Activated T-helper 1 cell treated with anti-CD3 and anti-CD28 coated beads, Interleukin-12 subunit alpha, Interleukin-12 subunit beta, Interleukin-2, Interleukin-4 antibody, amounts not matched to agents 30 ng/mL and 10 ng/mL and 1 ng/mL, durations not matched to agents 14 hours and 24 hours and 36 hours (primary cell): ENCODE measurements around the gene GMPS. TPM values are rescaled to one million over a fixed set of nuclear protein-coding genes. Genes with fewer than 3 reads are reported as not detected.

Experiments used
- DNase-seq: peaks from one replicate; pipeline ENCODE4 v3.0.0; 2021; ENCODE audit warnings: low spot score
- H3K27ac Mint-ChIP-seq: one replicate; pipeline ENCODE4 v1.8.0; 2021; ENCODE audit warnings: mild to moderate bottlenecking, mixed read lengths
- H3K27me3 Mint-ChIP-seq: one replicate; pipeline ENCODE4 v1.8.0; 2022; ENCODE audit warnings: mild to moderate bottlenecking, moderate library complexity, mixed read lengths; ENCODE audit not compliant: insufficient read depth
- H3K36me3 Mint-ChIP-seq: one replicate; pipeline ENCODE4 v1.8.0; 2021; ENCODE audit warnings: low read depth, mixed read lengths
- H3K4me1 Mint-ChIP-seq: one replicate; pipeline ENCODE4 v1.8.0; 2021; ENCODE audit warnings: low read depth, mixed read lengths
- H3K4me3 Mint-ChIP-seq: one replicate; pipeline ENCODE4 v1.8.0; 2021; ENCODE audit warnings: mild to moderate bottlenecking, moderate library complexity, mixed read lengths
- H3K9me3 Mint-ChIP-seq: one replicate; pipeline ENCODE4 v1.8.0; 2021; ENCODE audit warnings: mixed read lengths
- intact Hi-C: fragments of 100-400 bp; cut with micrococcal nuclease; formaldehyde crosslinking; loops from one replicate; pipeline ENCODE4 v1.15.1; 2024
- total RNA-seq: library from RNA; stranded (reverse); gene quantifications from 2 replicates; pipeline ENCODE4 v1.2.3, GENCODE V29; 2022

GMPS gene
- total RNA-seq, 1 donor from 2014 or later = 131 TPM

DNA sequence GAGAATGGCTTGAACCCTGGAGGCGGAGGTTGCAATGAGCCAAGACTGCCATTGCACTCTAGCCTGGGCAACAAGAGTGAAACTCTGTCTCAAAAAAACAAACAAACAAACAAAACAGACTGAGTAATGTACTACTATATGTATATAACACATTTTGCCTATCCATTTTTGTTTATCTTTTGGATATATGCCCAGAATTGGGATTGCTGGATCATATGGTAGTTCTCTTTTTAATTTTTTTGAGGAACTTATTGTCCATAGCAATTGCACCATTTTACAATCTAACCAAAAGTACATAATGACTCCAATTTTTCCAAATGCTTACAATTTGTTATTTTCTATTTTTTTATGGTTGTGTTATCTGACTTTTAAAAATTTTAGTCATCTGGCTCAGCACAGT is 47.3 kb downstream of the GMPS start:
- H3K4me1 Mint-ChIP-seq = no peaks in the 10 kb centered on the region
- intact Hi-C loops = no loop called here
- peaks cover 37% of the 10 kb centered on the region for H3K36me3 Mint-ChIP-seq

DNA sequence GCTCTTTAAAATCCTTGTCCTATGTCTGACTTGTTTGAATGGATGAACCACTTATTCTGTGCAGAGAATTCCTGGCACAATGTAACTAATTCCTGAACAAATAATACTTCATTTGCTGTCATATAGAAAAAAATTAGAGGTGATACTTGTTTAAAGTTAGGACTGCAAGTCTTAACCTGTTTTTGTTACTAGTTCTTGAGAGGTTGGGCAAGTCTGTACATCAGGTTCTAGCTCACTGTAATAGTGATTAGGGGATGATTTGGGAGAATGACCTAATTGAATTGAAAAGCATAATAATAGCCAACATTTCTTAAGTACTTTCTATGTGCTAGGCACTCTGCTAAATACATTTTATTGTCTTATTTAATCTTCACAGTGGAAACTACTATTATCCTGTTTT is 49.3 kb downstream of the GMPS start:
- H3K36me3 Mint-ChIP-seq = peaks cover 35% of the 10 kb centered on the region
- H3K27ac Mint-ChIP-seq = no peak overlapping the region
- no peaks in the 10 kb centered on the region for H3K9me3 Mint-ChIP-seq
- no peaks in the 10 kb centered on the region for H3K4me1 Mint-ChIP-seq
- no peak for DNase-seq
- intact Hi-C loops = loop anchor here (5.0 kb wide), 1 partner anchor 112 kb away; the partner anchor contains the start of gene C3orf33
- no peak overlapping the region for H3K4me3 Mint-ChIP-seq
- no peaks in the 10 kb centered on the region for H3K27me3 Mint-ChIP-seq

More for the DNA sequence above, 47.3 kb downstream of the GMPS start:
- no peak for DNase-seq
- Mint-ChIP-seq H3K27ac (no peak overlapping the region), H3K27me3 (no peaks in the 10 kb centered on the region), H3K9me3 (no peaks in the 10 kb centered on the region), H3K4me3 (no peak overlapping the region)

DNA sequence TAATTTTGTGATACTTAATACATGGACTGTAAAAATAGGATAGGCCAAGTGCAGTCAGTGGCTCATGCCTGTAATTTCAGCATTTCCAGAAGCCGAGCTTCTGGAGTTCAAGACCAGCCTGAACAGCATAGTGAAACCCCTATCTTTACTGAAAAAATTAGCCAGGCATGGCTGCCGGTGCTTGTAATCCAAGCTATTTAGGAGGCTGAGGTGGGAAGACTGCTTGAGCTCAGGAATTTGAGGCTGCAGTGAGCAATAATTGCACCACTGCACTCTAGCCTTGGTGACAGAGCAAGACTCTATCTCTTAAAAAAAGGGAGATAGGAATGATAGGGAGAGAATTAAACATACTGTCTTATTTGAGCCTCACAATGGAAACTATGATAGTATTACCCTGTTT is 51.0 kb downstream of the GMPS start:
- intact Hi-C loops = loop anchor here (5.0 kb wide), 1 partner anchor 114 kb away; the partner anchor contains the start of gene C3orf33
- no peak overlapping the region for H3K27ac Mint-ChIP-seq
- no peaks in the 10 kb centered on the region for H3K9me3 Mint-ChIP-seq
- DNase-seq = no peak
- no peaks in the 10 kb centered on the region for H3K27me3 Mint-ChIP-seq
- H3K36me3 Mint-ChIP-seq = peaks cover 31% of the 10 kb centered on the region
- no peak overlapping the region for H3K4me3 Mint-ChIP-seq
- no peaks in the 10 kb centered on the region for H3K4me1 Mint-ChIP-seq

DNA sequence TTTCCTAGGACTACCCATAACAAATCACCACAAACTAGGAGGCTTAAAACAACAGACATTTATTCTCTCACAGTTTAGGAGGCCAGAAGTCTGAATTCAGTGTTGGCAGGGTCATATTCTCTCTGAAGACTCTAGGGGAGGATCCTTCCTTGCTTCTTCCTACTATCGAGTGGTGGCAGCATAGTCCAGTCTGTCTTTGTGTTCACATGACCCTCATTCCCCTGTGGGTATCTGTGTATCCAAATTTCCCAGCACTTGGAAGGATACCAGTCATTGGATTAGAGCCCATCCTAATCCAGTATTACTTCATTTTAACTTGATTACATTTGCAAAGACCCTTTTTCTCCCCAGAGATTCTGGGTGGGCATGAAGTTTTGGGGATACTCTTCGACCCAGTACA is 63.8 kb downstream of the GMPS start:
- H3K9me3 Mint-ChIP-seq = no peaks in the 10 kb centered on the region
- intact Hi-C loops = no loop called here
- H3K4me3 Mint-ChIP-seq = no peak overlapping the region
- H3K27ac Mint-ChIP-seq = no peak overlapping the region
- H3K36me3 Mint-ChIP-seq = peaks cover 32% of the 10 kb centered on the region
- no peaks in the 10 kb centered on the region for H3K4me1 Mint-ChIP-seq
- no peak for DNase-seq
- H3K27me3 Mint-ChIP-seq = no peaks in the 10 kb centered on the region

DNA sequence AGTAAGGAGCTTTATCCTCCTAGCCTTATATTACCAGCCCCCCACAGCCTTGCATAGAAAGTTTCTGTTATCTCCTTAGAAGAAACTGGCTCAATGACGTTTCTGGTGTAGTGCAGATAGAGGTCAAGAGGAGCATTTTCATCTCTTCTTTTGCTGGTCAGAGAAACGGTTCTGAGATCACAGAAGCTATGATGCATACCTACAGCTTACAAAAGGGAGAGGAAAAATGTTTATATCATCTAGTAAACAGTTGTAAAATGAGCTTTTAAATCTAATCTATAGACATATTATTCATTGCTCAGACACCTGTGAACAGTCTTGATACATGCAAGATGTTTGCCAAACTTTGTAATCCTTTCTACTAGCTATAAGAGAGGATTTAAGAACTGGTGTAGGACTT is 68.0 kb downstream of the GMPS start:
- no peaks in the 10 kb centered on the region for H3K4me1 Mint-ChIP-seq
- no peaks in the 10 kb centered on the region for H3K9me3 Mint-ChIP-seq
- H3K27me3 Mint-ChIP-seq = no peaks in the 10 kb centered on the region
- no peak for DNase-seq
- H3K27ac Mint-ChIP-seq = no peak overlapping the region
- peaks cover 34% of the 10 kb centered on the region for H3K36me3 Mint-ChIP-seq
- H3K4me3 Mint-ChIP-seq = no peak overlapping the region
- intact Hi-C loops = no loop called here

DNA sequence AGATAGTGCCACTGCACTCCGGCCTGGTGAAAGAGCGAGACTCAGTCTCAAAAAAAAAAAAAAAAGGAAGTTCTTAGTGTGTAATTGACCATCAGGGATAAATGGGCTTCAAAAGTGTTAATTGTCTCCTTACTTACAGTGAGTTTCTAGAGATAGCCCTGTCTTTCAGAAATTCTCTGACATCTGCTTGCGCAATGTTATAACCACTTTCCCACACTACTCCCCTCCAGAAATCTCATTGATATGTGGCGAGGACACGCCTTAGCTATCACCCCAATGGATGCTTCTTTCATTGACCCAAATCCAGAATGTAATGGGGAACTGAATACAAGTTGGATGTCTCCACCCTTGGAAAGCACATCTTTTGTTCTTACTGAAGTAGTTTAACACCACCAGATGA is 70.9 kb downstream of the GMPS start:
- no peaks in the 10 kb centered on the region for H3K4me1 Mint-ChIP-seq
- no peak overlapping the region for H3K27ac Mint-ChIP-seq
- H3K36me3 Mint-ChIP-seq = peaks cover 26% of the 10 kb centered on the region
- no peak overlapping the region for H3K4me3 Mint-ChIP-seq
- no peaks in the 10 kb centered on the region for H3K27me3 Mint-ChIP-seq
- intact Hi-C loops = no loop called here
- no peaks in the 10 kb centered on the region for H3K9me3 Mint-ChIP-seq
- DNase-seq = no peak

DNA sequence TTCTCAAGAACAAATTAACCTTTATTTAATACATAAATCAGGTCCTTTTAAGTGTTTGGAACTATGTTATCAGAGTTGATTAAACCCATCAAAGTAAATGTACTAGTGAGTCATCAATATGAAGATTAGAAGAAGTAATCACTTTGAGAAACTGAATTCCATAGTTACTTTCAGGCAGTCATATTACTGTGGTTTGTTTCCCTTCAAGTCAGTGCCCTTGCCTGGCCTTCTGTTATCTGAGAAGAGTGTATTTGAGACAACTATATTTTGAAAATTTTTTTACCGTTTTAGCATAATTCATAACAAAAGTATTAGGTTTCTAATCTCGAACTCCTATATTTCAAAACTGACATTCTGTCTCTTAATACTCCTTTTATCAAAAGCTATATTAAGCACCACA is 73.6 kb downstream of the GMPS start:
- no peak for DNase-seq
- no peaks in the 10 kb centered on the region for H3K27me3 Mint-ChIP-seq
- no peak overlapping the region for H3K4me3 Mint-ChIP-seq
- H3K36me3 Mint-ChIP-seq = peaks cover 13% of the 10 kb centered on the region
- intact Hi-C loops = no loop called here
- H3K9me3 Mint-ChIP-seq = no peaks in the 10 kb centered on the region
- H3K27ac Mint-ChIP-seq = no peak overlapping the region
- no peaks in the 10 kb centered on the region for H3K4me1 Mint-ChIP-seq

DNA sequence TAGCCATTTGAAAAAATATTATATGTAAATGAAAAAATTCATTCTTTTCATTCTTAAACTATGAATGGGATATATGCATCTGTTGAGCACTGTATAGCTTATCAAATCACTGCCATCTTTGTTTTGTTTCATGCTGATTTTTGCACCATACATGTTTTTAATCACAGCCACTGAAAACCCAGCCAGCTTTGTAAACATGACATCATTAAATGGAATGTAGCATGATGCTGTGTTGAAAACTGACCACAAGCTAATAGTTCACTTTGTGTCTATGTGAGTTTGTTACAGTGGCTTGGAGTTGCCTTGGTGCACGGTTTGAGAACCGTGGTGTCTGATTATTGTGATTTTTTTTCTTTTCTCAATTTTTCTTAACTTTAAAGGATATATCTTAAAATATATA is 75.7 kb downstream of the GMPS start:
- Mint-ChIP-seq H3K4me3 (no peak overlapping the region), H3K27ac (no peak overlapping the region), H3K4me1 (no peaks in the 10 kb centered on the region), H3K36me3 (peaks cover 7% of the 10 kb centered on the region), H3K27me3 (no peaks in the 10 kb centered on the region), H3K9me3 (no peaks in the 10 kb centered on the region)
- no peak for DNase-seq
- intact Hi-C loops = no loop called here

DNA sequence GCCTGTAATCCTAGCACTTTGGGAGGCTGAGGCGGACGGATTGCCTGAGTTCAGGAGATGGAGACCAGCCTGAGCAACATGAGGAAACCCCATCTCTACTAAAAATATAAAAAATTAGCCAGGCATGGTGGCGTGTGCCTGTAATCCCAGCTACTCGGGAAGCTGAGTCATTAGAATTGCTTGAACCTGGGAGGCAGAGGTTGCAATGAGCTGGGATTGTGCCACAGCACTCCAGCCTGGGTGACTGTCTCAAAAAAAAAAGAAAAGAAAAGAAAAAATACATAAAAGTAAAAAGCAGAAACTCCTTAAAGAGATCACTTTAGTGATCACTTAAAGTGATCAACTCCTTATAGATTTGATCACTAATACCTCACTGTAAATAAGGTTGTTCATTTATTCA is 78.0 kb downstream of the GMPS start:
- no peak overlapping the region for H3K27ac Mint-ChIP-seq
- H3K4me3 Mint-ChIP-seq = no peak overlapping the region
- no peaks in the 10 kb centered on the region for H3K27me3 Mint-ChIP-seq
- DNase-seq = no peak
- H3K36me3 Mint-ChIP-seq = peaks cover 2% of the 10 kb centered on the region
- intact Hi-C loops = no loop called here
- no peaks in the 10 kb centered on the region for H3K4me1 Mint-ChIP-seq
- no peaks in the 10 kb centered on the region for H3K9me3 Mint-ChIP-seq

DNA sequence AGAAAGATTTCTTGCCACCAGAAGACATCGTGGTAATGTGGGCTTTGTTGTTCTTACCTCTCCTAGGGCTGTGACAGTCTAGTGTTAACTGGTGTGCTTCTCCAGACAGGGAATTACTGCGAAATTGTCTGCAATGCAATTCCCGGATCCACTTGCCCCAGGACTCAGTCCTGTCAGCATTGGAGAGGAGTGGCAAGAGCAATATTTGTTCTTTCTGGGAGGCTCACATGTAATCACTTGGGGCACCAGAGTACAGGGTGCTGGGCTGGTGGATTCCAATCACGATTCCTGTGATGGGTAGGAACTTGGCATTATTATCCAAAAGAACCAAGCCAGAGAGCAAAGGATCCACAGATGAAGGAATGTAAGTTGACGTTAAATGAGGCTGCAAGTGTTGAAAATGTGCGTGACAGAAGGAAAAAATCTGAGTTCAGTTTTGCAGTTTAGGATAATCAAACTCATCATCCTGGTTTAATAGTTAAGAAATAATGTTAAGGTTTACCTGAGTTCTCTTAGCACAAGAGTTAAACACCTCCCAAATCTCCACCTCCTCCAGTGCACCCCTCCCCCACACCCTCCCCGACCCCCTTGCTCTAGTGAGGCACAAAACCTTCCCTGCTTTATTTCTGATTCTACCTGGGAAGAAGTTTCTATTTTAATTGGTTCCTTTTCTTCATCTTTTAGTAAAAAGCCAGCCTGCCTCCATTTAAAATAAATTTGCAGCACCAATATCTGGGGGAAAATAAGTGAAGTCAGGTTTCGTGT is 79.2 kb downstream of the GMPS start:
- Mint-ChIP-seq H3K27me3 (no peaks in the 10 kb centered on the region), H3K4me3 (no peak overlapping the region), H3K36me3 (no peaks in the 10 kb centered on the region), H3K4me1 (no peaks in the 10 kb centered on the region), H3K27ac (no peak overlapping the region), H3K9me3 (no peaks in the 10 kb centered on the region)
- intact Hi-C loops = no loop called here
- DNase-seq = no peak

DNA sequence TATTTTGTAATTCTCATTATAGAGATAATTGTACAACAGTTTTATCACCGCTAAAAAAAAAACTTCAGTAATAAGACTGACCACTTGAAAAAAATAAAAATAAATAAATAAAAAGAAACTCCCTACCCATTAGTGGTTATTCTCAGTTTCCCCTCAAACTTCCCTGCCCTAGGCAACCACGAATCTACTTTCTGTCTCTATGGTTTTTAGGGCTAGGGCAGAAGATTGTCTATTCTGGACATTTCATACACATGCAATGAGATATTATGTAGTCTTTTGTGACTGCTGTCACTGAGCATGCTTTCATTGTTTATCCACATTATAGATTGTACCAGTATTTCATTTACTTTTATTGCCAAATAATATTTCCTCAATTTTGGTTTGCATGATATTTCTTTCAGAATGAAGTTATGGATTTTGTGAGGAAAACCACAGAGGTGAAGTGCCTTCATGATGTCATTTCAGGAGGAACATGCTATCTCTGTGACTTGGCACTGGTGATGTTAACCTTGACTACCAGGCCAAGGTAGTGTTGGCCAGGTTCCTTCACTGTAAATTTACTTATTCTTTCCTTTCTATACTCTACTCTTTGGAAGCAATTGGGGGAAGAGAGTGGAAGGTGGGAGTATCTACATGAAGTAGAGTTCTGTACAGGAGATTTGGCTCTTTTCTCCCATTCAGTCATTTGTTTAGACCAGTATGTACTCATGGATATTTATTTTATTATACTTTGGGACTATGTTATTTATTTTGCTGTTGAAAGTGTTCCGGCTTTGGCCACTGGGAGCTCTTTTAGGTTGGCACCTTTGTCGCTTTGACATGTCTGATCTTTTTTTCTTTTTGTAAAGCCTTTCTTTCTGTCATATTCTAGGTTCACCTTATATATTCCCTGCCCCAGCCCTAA is 86.3 kb downstream of the GMPS start:
- Mint-ChIP-seq H3K9me3 (no peaks in the 10 kb centered on the region), H3K4me1 (no peaks in the 10 kb centered on the region), H3K27ac (no peak overlapping the region), H3K4me3 (no peak overlapping the region), H3K27me3 (no peaks in the 10 kb centered on the region), H3K36me3 (no peaks in the 10 kb centered on the region)
- intact Hi-C loops = no loop called here
- no peak for DNase-seq

DNA sequence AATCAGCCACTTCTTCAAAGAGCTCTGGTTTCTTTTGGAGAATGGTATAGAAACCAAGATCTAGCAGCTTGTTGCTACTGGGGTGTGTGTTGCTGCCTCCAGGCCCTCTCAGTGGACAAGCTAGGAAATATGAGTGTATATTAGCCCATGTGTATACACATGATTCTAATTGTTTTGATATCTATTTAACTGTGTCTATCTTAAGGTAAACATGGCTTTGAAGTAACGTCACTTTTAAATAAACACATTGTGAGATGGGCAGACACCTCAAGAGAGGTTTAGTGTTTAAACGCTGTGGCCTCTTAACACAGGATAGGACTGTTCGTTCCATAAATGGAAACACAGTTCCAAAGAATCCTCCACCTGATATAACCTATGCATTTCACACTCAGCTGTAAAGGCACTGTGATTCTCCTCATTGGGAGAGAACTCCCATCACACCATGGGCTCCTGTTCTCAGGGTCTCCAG is 87.0 kb downstream of the GMPS start:
- Mint-ChIP-seq H3K27ac (no peak overlapping the region), H3K9me3 (no peaks in the 10 kb centered on the region), H3K36me3 (no peaks in the 10 kb centered on the region), H3K4me3 (no peak overlapping the region), H3K27me3 (no peaks in the 10 kb centered on the region), H3K4me1 (no peaks in the 10 kb centered on the region)
- no peak for DNase-seq
- intact Hi-C loops = no loop called here

DNA sequence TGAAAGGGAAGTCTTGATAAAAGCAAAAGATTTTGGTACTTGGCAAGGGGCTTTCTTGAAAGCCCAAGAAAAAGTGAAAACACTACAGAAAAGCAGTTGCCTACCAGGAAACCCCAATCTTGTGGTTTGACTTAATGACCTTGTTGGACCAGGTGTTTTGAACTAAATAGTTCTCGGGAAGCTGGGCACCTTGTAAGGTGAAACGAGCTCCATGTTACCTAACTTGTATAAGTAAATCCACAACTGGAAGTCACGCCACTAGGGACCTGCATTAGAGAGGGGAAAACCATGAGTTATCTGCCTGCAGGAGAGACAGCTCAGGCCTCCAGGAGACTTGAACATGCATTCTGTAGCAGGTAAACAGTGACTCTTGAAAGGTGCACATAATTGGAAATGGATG is 88.2 kb downstream of the GMPS start:
- Mint-ChIP-seq H3K4me1 (no peaks in the 10 kb centered on the region), H3K36me3 (no peaks in the 10 kb centered on the region), H3K9me3 (no peaks in the 10 kb centered on the region), H3K27ac (no peak overlapping the region), H3K27me3 (no peaks in the 10 kb centered on the region), H3K4me3 (no peak overlapping the region)
- intact Hi-C loops = no loop called here
- no peak for DNase-seq
